IPS-18c (cell line): ENCODE measurements around the gene SERPINB3.
"Not testable (repeated sequence)": the region's sequence is repeated elsewhere in the genome, so short reads cannot be mapped to it uniquely, and the experiment has no call there.

Experiments used
- H3K4me3 ChIP-seq: 2 replicates; pipeline ENCODE4 v1.7.0; 2013; ENCODE audit warnings: low read depth, mild to moderate bottlenecking, low read length, moderate library complexity; ENCODE audit not compliant: insufficient read depth
- H3K9me3 ChIP-seq: one replicate; pipeline ENCODE4 v1.6.1; 2013; ENCODE audit warnings: mild to moderate bottlenecking, low read length, moderate library complexity; ENCODE audit not compliant: control insufficient read depth, insufficient read depth

The SERPINB3 gene

DNA sequence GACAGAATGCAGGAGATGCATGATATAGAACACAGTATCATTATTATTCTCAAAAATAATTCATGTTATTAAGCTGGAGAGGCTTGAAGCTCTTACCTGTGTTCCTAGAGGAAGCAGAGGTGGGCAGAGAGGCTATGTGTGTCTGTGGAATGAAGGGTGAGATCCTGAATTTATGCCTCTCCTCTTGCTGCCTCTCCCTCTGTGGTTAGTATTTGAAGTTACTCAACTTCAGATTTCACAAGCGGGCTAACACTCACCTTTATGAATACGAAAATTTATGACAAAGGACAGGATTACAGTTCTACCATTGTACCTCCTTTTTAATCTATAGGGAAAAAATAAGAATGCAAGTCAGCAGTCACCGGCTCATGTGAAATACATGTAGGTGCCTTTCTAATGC is at the start of gene SERPINB3:
Gene SERPINB3 (minus strand): TSS at position 144 of the 400 bp plus-strand sequence. CDS start 677 bp downstream, outside the sequence.
- not testable (repeated sequence) for H3K4me3 ChIP-seq, H3K9me3 ChIP-seq

DNA sequence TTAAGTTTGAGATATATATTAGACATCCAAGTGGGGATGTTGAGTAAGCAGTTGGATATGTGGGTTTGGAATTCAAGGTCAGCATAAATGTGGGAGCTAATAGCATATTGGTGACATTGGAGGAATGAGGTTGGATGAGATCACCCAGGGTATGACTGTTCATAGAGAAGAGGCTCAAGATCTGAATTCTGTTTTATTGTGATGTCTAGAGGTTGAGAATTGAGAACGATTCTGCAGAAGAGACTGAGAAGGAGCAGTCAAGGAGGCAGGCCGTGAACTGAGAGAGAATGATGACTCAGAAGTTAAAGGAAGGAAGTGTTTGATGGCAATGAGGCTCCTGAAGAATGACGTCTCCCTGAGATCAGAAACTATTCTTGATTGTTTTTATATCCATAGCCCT is 47.0 kb upstream of the SERPINB3 start:
- Histone ChIP-seq H3K9me3 (peaks cover under 1% of the 10 kb centered on the region), H3K4me3 (no peak overlapping the region)

DNA sequence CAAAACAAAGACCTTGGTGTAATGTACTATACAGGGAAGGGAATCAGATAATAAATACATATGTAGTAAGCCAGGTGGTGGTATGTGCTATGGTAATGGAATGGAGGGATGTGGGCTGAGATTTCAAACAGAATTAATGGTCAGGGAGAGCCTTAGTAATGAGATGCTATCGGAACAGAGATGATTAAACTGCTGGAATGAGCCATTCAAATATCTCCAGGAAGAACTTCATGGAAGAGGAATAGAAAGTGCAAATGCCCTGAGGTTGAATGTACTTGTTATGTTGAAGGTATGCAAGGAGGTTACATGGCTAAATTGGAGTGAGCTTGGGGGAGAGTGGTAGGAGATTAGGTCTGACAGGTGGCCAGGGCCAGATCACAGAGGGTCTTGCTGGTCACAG is 46.1 kb upstream of the SERPINB3 start:
- Histone ChIP-seq H3K4me3 (no peak overlapping the region), H3K9me3 (no peaks in the 10 kb centered on the region)

DNA sequence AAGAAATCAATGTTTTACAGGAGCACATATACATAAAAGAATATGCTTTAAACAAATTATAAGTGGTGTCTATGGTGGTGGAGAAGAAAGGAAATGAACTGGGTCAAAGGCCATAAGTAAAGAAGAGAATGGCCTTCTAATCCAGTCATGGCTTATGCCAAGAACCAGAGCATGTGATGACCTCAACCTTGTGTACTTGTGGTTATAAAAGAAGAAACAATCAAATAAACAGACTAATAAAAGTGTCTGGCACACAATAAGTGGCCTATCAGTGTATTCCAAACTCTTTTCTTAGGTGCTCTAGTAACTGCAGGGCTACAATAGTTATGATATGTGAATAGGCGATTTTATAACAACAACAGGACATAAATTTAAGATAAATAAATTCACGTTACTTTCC is 43.7 kb upstream of the SERPINB3 start:
- H3K9me3 ChIP-seq: no peaks in the 10 kb centered on the region
- no peak overlapping the region for H3K4me3 ChIP-seq

DNA sequence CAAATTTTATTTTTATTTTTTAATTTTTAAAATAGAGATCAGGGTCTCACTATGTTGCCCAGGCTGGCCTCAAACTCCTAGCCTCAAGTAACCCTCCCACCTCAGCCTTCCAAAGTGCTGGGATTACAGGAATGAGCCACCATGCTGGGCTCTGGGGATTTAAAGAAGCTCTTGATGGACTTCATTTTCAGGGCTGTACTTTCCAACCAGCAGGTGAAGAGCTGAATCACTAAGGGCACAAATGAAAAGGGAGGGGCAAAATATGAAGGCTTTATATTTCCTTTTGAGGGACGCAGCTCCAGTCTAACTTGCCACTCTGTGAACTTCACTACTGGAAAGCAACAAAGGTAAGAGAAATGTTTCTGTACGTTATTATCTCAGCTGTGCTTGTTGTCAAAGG is 41.0 kb upstream of the SERPINB3 start, which contains the start of gene SERPINB11:
Gene SERPINB11 (plus strand): TSS at position 301 of the 400 bp plus-strand sequence. CDS start 7,234 bp downstream, outside the sequence.
- no peak within 1 kb of the TSS for H3K4me3 ChIP-seq
- H3K9me3 ChIP-seq: no peaks in the 10 kb centered on the region

DNA sequence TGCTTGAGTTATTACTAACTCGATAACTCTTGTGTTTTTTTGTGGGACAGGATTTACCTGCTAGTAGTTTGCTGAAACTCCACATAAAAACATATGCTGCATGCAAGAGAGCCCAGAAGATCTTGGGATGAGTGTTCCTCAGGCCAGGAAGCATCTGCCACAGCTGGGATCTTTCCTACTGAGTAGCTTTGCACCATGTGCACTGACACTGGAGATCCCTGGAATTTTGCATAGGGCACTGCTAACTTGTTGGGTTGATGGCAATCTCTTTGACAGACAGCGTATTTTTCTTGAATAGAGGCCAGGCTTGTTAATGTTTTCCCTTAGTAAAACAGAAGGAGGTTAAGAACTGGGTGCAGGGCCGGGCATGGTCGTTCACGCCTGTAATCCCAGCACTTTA is 40.3 kb upstream of the SERPINB3 start:
- Histone ChIP-seq H3K9me3 (no peaks in the 10 kb centered on the region), H3K4me3 (no peak overlapping the region)

DNA sequence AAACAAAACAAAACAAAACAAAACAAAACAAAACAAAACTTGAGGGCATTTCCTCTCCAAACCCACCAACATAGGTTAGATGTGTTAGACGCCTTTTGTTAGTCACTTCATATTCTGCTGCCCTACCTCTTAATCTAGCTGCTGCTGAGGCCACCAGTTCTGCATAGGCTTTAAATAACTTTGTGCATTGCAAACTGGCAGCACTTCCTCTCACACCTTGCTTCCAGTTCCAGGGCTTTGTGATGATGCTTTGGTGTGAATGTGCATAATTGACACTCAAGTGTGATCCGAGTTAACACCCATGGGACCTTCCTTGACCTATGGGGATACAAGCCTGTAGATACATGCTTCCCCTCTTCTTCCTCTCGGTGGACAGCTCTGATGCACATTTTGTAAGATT is 38.8 kb upstream of the SERPINB3 start:
- Histone ChIP-seq H3K9me3 (no peaks in the 10 kb centered on the region), H3K4me3 (no peak overlapping the region)

DNA sequence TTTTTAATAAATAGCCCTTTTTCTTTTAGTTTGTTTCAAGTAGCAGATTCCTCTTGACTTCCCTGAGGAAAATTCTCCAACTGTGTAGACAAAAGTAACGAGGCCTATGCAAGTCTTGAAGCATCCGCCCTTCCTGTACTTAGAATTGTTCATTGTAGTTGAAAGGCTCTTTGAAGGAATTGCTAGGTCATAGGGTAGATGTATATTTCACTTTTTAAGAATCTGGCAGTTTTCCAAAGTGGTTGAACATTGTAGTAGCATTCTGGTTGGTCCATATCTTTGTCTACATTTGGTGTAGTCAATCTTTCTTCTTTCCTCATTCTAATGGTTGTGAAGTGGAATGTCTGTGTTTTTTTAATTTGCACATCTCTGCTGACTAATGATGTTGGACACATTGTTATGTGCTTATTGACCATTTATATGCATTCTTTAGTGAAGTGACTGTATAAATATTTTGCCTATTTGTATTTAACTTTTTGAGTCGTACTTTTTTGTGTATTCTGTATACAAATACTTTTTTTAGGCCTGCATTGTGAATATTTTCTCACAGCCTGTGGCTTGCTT is 35.5 kb upstream of the SERPINB3 start:
- no peaks in the 10 kb centered on the region for H3K9me3 ChIP-seq
- H3K4me3 ChIP-seq: no peak overlapping the region

DNA sequence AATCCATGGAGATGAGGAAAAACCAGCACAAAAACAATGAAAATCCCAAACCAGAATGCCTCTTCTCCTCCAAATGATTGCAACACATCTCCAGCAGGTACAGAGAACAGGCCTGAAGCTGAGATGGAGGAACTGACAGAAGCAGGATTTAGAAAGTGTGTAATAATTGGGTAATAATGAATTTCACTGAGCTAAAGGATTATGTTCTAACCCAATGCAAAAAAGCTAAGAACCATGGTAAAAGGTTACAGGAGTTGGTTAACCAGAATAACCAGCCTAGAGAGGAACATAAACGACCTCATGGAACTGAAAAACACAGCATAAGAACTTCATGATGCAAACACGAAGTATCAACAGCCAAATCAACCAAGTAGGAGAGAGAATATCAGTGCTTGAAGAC is 27.4 kb upstream of the SERPINB3 start:
- Histone ChIP-seq H3K4me3 (no peak overlapping the region), H3K9me3 (no peaks in the 10 kb centered on the region)

DNA sequence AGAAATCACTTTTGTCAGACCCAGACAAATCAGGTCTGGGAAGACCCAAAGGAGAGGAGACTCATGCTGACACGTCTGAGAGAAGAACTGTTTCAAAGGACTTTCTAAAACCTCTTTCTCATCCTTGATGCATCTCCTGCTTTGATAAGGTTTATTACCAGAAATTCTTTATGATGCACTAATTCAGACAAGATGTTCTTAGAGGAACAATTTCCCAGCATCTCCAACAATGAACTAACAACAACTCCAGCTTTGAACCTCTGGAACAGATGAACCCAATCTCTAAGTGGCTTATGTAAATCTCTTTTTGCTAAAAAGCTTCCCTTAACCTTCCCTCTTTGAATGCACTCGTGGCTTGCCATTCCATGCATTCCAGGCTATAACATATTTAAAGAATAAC is 25.2 kb upstream of the SERPINB3 start:
- Histone ChIP-seq H3K9me3 (no peaks in the 10 kb centered on the region), H3K4me3 (no peak overlapping the region)

DNA sequence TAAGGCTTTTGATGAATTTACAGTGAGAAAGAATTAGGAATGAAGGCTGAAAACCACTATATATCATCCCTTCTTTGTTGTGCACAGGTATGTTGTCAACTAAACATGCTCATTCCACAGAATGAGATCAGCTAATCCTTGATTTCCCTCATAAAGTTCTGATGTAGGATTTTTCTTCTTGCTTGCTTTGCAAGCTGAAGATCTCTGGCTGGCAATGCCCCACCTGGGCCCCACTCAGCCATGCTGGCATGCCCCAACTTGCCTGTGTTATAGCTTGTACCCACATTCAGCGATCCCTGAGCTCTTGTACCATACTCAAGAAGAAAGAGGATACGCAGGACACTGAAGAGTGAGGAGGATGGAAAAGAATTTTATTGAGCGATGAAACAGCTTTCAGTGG is 23.0 kb upstream of the SERPINB3 start:
- Histone ChIP-seq H3K4me3 (no peak overlapping the region), H3K9me3 (no peaks in the 10 kb centered on the region)

DNA sequence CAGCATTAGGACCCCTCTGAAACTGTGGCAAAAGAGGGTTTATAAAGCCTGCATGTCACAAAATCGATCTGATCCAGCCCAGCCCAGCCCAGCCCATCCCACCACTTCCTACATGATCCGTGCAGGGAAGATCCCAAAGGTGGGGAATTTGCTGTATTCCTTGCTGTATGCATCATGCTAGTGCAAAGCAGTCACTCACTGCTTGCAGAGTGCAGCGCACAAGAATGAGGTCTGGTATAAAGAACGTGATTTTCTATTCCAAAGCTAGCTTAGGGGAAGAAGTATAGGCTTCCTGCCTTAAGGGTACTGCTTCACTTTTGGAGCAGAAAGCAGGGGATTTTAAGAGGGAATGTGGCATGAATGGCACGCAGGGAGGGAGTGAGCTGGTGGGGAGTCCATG is 22.2 kb upstream of the SERPINB3 start:
- no peak overlapping the region for H3K4me3 ChIP-seq
- no peaks in the 10 kb centered on the region for H3K9me3 ChIP-seq

DNA sequence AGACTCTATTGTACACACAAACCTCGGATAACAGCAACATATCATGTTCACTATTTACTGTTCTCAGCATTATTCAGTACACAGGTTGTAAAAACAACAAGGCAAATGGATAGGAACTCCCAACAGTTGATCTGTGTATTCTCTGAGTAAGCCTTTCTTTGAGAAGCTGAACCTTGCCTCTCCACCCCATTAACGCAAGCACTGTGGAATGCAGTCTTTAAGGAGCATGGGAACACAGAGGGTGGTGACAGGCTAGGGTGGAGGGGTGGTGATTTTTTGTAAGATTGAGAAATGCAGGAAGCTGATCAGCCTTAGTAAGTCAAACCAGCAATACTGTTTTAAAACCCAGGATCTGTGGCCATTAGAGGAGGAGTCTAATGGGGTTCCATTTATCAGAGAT is 21.5 kb upstream of the SERPINB3 start:
- Histone ChIP-seq H3K4me3 (no peak overlapping the region), H3K9me3 (no peaks in the 10 kb centered on the region)

DNA sequence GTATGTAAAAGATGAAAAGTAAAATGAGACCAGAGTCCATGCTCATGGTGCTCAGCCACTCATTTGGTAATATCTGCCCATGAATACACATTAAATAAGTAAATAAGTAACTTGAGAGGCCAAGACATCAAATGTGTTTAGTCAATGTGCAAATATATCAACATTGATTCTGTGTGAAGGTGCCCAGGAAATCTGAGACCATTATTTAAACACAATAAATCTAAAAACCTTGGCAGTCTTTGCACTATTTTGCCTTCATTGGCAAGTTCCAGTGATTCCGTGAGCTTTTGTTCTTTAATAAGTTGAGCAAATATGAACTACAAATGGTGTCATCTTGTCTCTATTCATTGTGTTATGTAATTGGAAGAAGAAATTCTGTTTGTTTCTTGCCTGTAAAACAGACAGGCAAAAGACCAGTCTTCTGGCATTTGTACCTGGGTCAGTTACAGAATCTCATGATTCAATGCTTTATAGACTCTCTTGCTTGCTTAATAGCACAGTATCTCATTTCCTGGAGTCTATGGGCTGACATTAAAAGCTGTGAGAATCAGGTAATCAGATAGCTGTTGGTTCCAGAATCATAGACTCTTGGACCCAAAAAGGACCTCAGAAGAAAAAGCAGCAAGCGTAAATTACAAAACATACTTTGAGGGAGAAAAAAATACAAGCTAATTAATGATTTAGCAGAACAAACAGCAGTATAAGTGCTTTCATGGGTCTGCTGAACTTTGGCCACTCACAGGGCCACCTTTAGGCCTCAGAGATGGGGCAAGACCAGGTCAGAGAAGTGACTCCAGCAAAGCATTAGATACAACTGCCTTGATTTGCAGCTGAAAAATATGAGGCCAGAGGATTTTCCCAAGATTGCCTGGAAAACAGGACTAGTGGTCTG is 20.0 kb upstream of the SERPINB3 start:
- no peak overlapping the region for H3K4me3 ChIP-seq
- H3K9me3 ChIP-seq: no peaks in the 10 kb centered on the region

DNA sequence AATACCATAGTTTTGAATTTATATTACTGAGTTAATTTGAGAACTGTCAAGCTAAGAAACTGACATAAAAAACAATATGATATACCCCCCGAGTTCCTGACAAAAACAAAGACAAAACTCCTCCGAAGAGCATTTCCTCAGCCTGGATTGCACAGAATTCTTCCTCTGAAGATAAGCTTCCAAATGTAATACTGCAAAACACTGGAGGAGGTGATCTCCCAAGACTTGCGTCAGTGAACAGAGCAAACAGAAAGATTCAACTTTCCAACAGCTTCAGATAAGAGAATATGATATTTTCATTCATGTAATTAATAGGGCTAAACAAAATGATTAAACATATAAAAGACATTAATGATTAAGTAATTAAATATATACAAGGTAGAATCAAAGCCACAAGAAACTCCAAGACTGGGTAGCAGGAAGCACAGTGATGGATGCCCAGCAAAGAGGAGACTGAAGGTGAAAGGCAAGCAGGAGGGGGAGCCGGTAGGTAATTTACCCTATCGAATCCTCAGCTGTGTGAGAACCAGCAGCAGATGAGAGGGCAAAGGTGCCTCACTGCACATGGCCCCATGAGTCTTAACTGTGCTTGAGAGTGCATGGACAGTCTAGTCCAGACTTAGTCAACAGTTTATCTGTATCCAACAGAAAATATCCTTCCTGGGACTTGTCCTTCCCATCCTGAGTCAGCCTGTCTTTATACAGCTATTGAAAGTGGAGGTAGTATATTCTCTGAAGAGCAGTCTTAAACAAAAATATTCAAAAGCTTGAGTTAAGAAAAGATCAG is 18.3 kb upstream of the SERPINB3 start:
- H3K9me3 ChIP-seq: no peaks in the 10 kb centered on the region
- no peak overlapping the region for H3K4me3 ChIP-seq

DNA sequence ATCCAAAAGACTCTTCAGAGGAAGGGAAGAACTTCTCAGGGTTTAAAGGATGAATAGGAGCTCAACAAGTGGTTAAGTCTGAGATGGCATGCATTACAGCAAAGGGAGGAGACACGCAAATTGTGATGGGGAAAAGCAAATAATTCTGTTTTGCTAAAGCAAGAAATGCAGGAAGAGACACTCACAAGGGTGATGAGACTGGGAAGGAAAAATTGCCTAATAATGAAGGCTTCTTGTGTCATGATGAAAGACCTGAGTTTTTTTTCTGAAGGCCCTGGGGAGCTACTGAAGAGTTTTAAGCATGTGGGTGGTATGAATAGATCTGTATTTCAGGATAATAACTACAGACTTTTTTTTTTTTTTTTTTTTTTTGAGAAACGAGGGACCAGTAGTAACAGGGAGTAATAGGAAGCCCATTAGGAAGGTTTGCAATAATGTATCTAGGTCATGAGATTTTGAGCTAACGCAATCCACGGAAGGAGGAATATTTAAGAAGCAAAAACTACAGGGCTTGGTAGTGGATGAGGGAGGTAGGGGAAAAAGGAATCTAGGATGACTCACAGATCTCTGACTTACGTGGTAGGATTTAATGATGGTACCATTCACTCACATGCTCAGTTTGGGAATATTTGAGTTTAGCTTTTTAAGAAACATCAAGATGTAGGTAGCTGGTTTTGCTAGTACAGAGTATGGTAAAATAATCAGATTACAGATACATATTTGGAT is 16.0 kb upstream of the SERPINB3 start:
- Histone ChIP-seq H3K4me3 (no peak overlapping the region), H3K9me3 (no peaks in the 10 kb centered on the region)
